Hepatocyte (in vitro differentiated cells): ENCODE measurements around the gene PRELID1. TPM values are rescaled to one million over a fixed set of nuclear protein-coding genes. Genes with fewer than 3 reads are reported as not detected.

Experiments
- DNase-seq: peaks from one replicate; pipeline ENCODE4 v3.0.0-alpha.2; 2016; ENCODE audit warnings: low spot score
- H2AFZ ChIP-seq: fragments of 200-600 bp; sonication (generic); 2 replicates; pipeline ENCODE4 v1.6.0; 2016; ENCODE audit warnings: antibody characterized with exemption, mild to moderate bottlenecking
- H3K27ac ChIP-seq: fragments of 200-600 bp; sonication (generic); 2 replicates; pipeline ENCODE4 v1.5.1; 2016; ENCODE audit warnings: mild to moderate bottlenecking
- H3K27me3 ChIP-seq: fragments of 200-600 bp; sonication (generic); 2 replicates; pipeline ENCODE4 v1.6.1; 2016
- H3K36me3 ChIP-seq: fragments of 200-600 bp; sonication (generic); replicated peaks from 2 replicates; pipeline ENCODE4 v1.5.1; 2016; ENCODE audit warnings: low read depth; ENCODE audit not compliant: insufficient read depth
- H3K4me1 ChIP-seq: fragments of 200-600 bp; sonication (generic); 2 replicates; pipeline ENCODE4 v1.5.1; 2016; ENCODE audit warnings: mild to moderate bottlenecking, moderate library complexity; ENCODE audit not compliant: insufficient read depth
- H3K4me2 ChIP-seq: fragments of 200-600 bp; sonication (generic); 2 replicates; pipeline ENCODE4 v1.6.0; 2016
- H3K4me3 ChIP-seq: fragments of 200-600 bp; sonication (generic); 2 replicates; pipeline ENCODE4 v1.5.1; 2016; ENCODE audit warnings: mild to moderate bottlenecking
- H3K79me2 ChIP-seq: fragments of 200-600 bp; sonication (generic); 2 replicates; pipeline ENCODE4 v1.6.0; 2017; ENCODE audit warnings: mild to moderate bottlenecking
- H3K9me2 ChIP-seq: fragments of 200-600 bp; sonication (generic); replicated peaks from 2 replicates; pipeline ENCODE4 v1.6.0; 2017; ENCODE audit warnings: mild to moderate bottlenecking; ENCODE audit not compliant: insufficient read depth
- H3K9me3 ChIP-seq: fragments of 200-600 bp; sonication (generic); 2 replicates; pipeline ENCODE4 v1.5.1; 2016; ENCODE audit warnings: low read depth, mild to moderate bottlenecking
- H4K20me1 ChIP-seq: fragments of 200-600 bp; sonication (generic); 2 replicates; pipeline ENCODE4 v1.6.0; 2016; ENCODE audit warnings: mild to moderate bottlenecking; ENCODE audit not compliant: insufficient read depth, poor library complexity, severe bottlenecking
- CTCF ChIP-seq: fragments of 200-600 bp; sonication (generic); IDR thresholded peaks from 2 replicates; pipeline ENCODE4 v1.5.1; 2016; ENCODE audit warnings: antibody characterized with exemption, mild to moderate bottlenecking; ENCODE audit not compliant: poor library complexity
- EZH2 ChIP-seq: fragments of 200-600 bp; sonication (generic); IDR thresholded peaks from 2 replicates; pipeline ENCODE4 v1.6.1; 2016; ENCODE audit warnings: antibody characterized with exemption, mild to moderate bottlenecking, borderline replicate concordance
- EZH2phosphoT487 ChIP-seq: fragments of 200-600 bp; sonication (generic); IDR thresholded peaks from one replicate; pipeline ENCODE4 v1.6.1; 2018; ENCODE audit warnings: antibody characterized with exemption, mild to moderate bottlenecking, low read depth, moderate library complexity; ENCODE audit not compliant: unreplicated experiment, severe bottlenecking
- WGBS: methylation state at CpG from one replicate; pipeline ENCODE4 v1.1.6; 2016; ENCODE audit warnings: low lambda C conversion rate; ENCODE audit errors: missing lambda C conversion rate; 5-methylcytosine and 5-hydroxymethylcytosine counted together
- polyA plus RNA-seq: library from polyadenylated mRNA; unstranded; fragments of >200 nt; fragmentation: Nextera tagmentation; extraction: Ambion mirVana; gene quantifications from 2 replicates; pipeline ENCODE4 v1.2.1, GENCODE V29; 2016
- total RNA-seq: library from RNA; depleted of rRNA; stranded (reverse); fragments of >200 nt; gene quantifications from 2 replicates; pipeline ENCODE4 v1.2.3, GENCODE V29; 2014

The PRELID1 gene
- total and polyA plus RNA-seq, 2 experiments from 2014 or later = 228 to 282 TPM

GRCh38 chr5:177276886-177277285, 26.7 kb upstream of the PRELID1 start:
- no peaks in the 10 kb centered on the region for H3K9me3 ChIP-seq
- no peaks in the 10 kb centered on the region for H3K9me2 ChIP-seq
- H3K79me2 ChIP-seq = no peaks in the 10 kb centered on the region
- H3K36me3 ChIP-seq = peaks cover 5% of the 10 kb centered on the region
- no peaks in the 10 kb centered on the region for H3K27me3 ChIP-seq
- H3K4me3 ChIP-seq = no peak overlapping the region
- H3K27ac ChIP-seq = no peak overlapping the region
- DNase-seq = no peak
- H3K4me2 ChIP-seq = no peak overlapping the region
- no peaks in the 10 kb centered on the region for H3K4me1 ChIP-seq
- WGBS = 84% methylated on average over 1 of the region's 1 CpG
- H4K20me1 ChIP-seq = no peaks in the 10 kb centered on the region
- TF ChIP-seq CTCF = no peak
- TF ChIP-seq EZH2 = no peak
- TF ChIP-seq EZH2phosphoT487 = no peak
- no peak overlapping the region for H2AFZ ChIP-seq

- H4K20me1 ChIP-seq = no peaks in the 10 kb centered on the region
- no peaks in the 10 kb centered on the region for H3K27me3 ChIP-seq
- 95% methylated on average over 2 of the region's 2 CpGs for WGBS
- no peak for DNase-seq
- H3K9me2 ChIP-seq = no peaks in the 10 kb centered on the region
- no peaks in the 10 kb centered on the region for H3K9me3 ChIP-seq
- no peaks in the 10 kb centered on the region for H3K4me1 ChIP-seq
- no peaks in the 10 kb centered on the region for H3K79me2 ChIP-seq
- no peak for TF ChIP-seq CTCF
- TF ChIP-seq EZH2phosphoT487 = no peak
- no peak overlapping the region for H3K4me3 ChIP-seq
- H3K36me3 ChIP-seq = peaks cover 4% of the 10 kb centered on the region
- H2AFZ ChIP-seq = no peak overlapping the region
- no peak overlapping the region for H3K4me2 ChIP-seq
- H3K27ac ChIP-seq = no peak overlapping the region
These were observed 15.4 kb upstream of the PRELID1 start for GRCh38 chr5:177288191-177288590.

GRCh38 chr5:177290816-177291596, 12.6 kb upstream of the PRELID1 start:
- TF ChIP-seq EZH2 = no peak
- no peak for TF ChIP-seq EZH2phosphoT487
- TF ChIP-seq CTCF = no peak
- Histone ChIP-seq H3K4me1 (no peaks in the 10 kb centered on the region), H3K9me3 (no peaks in the 10 kb centered on the region), H2AFZ (no peak overlapping the region), H3K9me2 (no peaks in the 10 kb centered on the region), H3K4me3 (no peak overlapping the region), H4K20me1 (no peaks in the 10 kb centered on the region), H3K36me3 (no peaks in the 10 kb centered on the region), H3K27me3 (no peaks in the 10 kb centered on the region), H3K4me2 (no peak overlapping the region), H3K27ac (no peak overlapping the region), H3K79me2 (no peaks in the 10 kb centered on the region)
- DNase-seq = no peak
- 94% methylated on average over 12 of the region's 12 CpGs for WGBS
